ENCODE data around the gene EVI5L.
"Not testable (repeated sequence)": the region's sequence is repeated elsewhere in the genome, so short reads cannot be mapped to it uniquely, and the experiment has no call there.

EVI5L gene

DNA sequence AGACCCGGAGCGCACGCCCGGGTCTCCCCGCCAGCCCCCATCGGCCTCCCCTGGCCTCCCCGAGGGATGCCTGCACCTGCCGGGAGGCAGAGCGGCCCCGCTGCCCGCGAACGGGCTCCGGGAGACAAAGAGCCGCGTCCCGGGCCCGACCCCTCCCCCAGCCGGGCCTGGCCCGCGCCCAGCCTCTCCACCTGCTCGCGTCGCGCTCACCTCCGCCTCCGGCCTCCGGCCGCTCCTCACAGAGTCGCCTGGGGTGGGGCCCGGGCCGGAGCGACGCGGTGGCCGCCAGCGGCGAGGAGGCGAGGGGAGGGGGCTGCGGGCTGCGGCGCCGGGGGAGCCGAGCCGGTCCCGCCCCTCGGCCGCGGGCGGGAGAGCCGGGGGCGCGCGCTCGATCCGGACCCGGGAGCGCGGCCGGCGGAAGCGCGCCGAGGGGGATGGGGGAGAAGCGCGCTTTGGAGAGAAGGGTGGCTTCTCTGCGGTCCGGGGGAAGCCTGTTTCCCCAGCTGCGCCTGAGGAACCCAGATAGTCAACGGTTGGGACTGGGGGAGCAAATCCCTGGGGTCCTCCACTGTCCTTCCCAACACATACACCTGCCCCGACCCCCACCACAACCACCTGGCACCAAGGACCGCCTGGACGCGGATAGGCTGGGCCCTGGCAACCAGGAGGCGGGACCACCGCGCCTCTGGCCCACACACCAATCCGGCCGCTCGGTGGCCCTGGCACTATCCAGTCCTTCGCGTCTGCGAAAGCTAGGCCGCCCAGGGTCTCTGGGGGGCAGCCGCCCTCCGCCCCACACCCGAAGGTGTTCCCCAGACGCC lies 44.3 kb downstream of the EVI5L start, which contains the start of gene PRR36:
Gene PRR36 (minus strand): TSS at position 315 of the 821 bp plus-strand sequence. CDS start 701 bp downstream, outside the sequence.
- no peak for DNase-seq

DNA sequence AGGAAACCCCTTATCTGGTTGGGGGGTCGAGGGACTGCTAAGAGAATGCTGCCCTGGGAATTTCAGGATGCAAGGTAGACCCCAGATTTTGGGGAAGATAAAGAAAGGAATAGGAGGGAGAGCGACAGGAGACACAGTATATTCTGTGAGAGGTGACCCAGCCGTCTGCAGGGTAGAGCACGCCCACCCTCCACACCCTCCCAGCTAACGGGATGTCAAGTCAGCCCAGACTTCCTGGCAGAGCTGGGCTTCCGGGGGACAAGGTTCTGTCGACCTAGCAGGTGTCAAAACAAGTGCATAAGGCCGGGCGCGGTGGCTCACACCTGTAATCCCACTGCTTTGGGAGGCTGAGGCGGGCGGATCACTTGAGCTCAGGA lies 44.9 kb downstream of the EVI5L start:
- no peak for DNase-seq

DNA sequence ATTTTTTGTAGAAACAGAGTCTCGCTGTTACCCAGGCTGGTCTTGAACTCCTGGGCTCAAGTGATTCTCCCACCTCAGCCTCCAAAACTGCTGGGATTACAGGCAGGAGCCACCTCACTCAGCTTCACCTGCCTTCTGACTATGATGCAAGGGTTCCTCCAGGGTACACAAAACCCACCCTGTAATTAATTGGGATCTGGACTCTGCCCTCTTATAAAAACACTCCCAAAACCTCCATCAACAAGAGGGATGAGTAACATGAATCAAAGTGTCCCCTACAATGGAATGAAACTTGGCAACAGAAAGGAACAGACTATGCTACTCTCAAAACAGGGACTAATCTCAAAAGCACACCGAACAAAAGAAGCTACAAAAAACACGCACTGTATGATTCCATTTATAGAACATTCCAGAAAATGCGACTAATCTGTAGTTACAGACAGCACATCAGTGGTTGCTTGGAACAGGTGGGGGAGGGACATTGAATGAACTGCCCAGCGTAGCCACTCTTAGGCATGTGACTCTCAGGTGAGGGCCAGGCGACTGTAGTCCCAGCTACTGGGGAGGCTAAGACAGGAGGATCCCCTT lies 47.3 kb downstream of the EVI5L start:
- no peak for DNase-seq

DNA sequence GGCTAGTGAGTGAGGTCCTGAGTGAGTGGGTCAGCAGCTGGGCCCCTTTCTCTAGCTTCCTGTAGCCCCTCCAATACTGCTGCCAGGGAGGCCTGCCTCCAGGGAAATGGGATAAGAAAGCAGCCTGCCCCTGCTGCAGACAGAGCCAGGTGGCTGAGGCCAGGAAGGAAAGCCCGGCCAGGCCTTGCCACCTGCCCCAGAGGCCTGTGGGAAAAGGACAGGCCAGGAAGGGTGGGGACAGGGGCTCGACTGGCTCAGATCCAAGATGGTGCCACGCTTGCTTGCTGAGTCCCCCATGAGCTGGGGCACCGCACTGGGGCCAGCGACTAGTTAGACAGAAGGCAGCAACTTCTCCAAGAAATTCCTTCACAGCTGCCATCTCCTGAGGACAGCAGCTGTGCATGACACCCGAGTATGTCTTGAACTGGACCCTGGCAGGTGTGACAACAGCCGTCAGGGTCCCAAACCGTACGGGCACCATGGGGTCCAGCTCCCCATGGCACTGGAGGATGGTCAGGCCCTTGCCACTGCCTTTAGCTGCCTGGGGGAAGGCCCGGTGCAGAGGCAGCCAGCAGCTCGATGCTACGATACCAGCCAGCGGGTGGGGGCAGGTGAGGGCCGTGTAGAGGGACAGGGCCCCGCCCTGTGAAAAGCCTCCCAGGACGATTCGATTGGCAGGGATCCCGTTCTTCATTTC lies 49.2 kb downstream of the EVI5L start:
- no peak for DNase-seq

DNA sequence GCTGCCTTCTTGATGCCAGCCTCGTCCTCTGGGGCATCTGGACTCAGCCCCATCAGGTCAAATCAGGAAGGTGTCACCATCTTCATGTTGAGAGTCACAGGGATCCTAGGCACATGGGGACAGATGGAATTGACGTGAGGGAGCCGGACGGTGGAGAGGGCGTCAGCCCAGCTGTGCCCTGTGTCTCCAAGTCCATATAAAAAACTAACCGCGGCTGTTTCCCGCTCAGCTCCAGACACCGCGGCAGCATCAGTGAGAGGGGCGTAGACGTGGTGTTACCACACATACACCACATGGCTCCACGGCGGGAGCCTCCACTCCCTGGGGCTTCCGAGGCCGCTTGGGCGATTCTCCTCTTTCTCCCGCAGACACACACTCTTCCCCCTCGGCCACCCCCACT lies 49.8 kb downstream of the EVI5L start:
- no peak for DNase-seq

DNA sequence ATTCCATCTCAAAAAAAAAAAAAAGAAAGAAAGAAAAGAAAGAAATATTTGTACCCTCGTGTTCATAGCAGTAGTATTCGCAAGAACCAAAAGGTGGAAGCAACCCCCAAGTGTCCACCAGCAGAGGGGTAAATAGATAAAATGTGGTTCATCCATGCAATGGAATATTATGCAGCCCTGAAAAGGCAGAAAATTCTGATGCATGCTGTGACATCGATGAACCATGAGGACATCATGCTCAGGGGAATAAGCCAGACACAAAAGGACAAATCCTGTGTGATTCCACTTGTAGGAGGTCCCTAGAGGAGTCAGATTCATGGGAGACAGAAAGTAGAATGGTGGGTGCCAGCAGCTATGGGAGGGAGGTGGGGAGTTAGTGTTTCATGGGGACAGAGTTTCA lies 51.9 kb downstream of the EVI5L start:
- DNase-seq: no peak

DNA sequence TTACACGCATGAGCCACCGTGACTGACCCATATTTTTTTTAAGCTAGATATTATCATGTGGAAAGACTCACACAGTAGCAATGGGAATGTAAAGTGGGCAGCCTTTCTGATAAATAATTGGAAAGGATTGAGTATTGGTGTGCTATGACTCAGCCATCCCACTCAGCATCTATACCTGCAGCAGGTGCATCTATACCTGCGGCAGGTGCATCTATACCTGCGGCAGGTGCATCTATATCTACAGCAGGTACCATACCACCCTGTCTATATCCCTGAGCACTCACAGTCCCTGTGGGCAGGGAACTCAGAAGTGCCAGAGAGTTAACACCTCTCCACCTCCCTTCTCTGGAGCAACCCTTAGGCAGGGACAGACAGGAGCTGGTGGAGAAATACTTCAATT lies 53.1 kb downstream of the EVI5L start:
- no peak for DNase-seq

DNA sequence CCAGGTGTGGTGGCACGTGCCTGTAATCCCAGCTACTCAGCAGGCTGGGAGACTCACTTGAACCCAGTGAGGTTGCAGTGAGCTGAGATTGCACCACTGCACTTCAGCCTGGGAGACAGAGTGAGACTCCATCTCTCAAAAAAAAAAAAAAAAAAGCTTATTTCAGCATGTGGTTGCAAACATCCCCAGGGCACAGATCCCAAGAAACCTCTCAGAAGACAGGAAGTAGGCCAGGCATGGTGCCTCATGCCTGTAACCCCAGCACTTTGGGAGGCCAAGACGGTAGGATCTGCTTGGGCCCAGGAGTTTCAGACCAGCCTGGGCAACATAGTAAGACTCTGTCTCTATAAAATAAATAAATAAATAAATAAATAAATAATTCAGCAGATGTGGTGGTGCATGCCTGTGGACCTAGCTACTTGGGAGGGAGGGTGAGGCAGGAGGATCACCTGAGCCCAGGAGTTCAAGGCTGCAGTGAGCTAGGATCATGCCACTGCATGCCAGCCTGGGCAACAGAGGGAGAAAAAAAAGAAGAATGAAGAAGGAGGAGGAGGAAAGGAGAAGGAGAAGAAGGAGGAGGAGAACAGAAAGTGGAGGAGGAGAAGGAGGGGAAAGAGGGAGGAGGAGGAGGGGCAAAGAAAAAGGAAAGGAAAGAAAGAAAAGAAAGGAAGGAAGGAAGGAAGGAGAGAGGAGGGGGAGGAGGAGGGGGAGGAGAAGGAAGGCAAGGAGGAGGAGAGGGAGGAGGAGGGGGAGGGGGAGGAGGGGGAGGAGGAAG lies 54.0 kb downstream of the EVI5L start:
- no peak for DNase-seq

DNA sequence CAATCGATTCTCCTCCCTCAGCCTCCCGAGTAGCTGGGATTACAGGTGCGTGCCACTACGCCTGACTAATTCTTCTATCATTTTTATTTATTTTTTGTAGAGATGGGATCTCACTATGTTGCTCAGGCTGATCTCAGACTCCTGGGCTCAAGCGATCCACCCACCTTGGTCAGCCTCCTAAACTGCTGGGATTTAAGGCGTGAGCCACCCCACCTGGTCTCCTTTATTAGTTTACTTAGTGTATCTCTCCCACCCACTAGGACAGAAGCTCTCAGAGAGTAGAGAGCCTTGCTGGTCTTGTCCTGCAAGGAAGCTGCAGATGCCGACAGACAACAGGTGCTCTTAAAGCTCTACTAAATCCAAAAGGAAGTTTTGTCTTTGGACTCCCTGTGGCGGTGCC lies 55.8 kb downstream of the EVI5L start:
- no peak for DNase-seq

DNA sequence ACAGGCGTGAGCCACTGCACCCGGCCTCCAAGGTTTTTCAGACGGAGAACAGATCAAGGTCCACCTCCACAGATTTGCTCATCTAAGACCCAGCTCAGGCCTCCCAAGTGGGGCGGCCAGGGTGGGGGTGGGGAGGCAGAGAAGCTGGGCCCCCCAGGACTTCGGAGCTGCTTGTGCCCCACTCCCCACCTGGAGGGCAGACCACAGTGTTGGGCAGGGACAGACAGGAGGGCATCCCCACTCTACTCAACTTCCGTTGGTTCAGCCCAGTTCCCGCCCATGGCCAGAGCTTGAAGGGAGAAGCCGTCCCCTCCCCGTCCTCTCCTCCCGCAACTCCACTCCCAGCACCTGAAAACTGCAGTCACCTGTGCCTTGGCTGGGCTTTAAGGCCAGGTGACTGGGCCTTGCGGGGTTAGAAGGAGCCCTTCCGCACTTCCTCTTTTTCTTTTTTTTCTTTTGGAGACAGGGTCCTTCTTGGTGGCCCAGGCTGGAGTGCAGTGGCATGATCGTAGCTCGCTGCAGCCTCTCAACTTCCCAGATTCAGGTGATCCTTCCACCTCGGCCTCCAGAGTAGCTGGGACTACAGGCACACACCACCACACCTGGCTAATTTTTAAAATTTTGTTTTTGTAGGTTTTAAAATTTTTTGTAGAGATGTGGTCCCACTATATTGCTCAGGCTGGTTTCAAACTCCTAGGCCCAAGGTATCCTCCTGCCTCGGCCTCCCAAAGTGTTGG lies 57.6 kb downstream of the EVI5L start:
- DNase-seq: no peak

DNA sequence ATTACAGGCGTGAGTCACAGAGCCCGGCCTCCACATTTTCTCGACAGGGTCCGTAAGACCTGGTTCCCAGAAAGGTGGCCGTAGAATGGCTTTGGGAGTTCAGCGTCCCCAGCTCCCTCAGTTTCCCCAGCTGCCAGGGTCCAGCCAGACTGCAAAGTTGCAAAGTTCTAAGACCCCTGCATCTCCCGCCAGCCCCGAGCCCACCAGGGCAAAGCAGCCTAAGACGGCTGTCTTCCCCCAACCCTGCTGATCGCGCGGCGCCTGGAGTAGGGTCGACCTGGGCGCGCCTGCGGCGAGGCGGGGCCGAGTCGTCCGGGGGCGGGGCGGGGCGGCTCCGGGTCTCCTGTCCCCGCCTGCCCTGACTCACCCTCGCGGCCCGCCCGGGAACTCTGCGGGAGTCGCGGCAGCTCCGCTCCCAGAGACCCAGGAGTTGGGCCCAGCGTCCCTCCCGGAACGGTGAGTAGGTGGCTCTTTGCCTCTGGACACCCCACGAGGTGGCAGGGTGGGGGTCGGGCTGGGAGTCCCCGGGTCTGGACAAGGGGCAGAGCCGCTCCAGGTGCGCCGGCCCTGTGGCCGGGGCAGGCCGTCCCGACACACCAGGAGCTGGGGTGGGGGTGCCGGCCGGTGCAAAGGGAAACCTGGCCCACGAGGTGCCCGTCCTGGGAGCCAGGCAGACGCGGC lies 58.3 kb downstream of the EVI5L start, which contains the start of gene LRRC8E:
Gene LRRC8E (plus strand): TSS at position 366 of the 681 bp plus-strand sequence. CDS start 7,094 bp downstream, outside the sequence.
- no peak for DNase-seq

DNA sequence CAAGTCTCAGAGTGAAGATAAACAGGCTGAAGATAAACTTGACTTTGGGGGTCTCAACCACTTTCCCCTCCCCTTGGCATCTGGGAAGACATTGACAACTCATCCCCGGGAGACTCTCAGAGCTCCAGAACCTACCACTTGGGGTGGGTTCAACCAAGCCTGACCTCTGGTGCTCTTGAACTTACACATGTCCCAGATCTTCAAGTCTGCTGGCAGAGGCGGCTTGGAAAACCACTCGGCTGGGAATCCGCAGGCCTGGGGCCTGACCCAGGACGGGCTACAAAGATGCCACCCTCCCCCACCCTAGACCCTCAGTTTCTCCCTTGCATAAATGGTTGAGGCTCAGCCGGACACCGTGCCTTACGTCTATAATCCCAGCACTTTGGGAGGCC lies 58.8 kb downstream of the EVI5L start:
- DNase-seq: no peak

DNA sequence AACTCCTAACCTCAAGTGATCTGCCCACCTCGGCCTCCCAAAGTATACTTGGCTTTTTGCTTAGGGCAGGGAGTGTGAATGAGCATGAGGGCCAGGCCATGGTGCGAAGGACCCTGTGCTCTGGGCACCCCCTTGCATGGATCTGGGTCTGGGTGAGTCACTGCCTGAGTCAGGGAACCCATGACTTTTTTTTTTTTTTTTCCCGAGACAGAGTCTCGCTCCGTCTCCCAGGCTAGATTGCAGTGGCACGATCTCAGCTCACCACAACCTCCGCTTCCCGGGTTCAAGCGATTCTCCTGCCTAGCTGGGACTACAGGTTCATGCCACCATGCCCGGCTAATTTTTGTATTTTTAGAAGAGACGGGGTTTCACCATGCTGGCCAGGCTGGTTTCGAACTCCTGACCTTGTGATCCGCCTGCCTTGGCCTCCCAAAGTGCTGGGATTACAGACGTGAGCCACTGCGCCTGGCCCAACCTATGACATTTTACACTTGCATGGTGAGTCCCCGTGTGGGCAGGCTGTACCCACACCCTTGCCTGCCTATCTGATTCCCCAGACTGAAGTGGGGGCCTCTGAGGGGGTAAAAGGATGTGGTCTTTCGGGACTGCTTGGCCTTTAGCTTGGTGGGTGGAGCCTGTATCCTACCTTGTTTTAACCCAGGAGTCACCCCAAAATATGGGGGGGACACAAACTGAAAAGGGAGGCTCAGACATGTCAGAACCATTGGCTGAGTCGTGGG lies 63.5 kb downstream of the EVI5L start:
- DNase-seq: not testable (repeated sequence)

DNA sequence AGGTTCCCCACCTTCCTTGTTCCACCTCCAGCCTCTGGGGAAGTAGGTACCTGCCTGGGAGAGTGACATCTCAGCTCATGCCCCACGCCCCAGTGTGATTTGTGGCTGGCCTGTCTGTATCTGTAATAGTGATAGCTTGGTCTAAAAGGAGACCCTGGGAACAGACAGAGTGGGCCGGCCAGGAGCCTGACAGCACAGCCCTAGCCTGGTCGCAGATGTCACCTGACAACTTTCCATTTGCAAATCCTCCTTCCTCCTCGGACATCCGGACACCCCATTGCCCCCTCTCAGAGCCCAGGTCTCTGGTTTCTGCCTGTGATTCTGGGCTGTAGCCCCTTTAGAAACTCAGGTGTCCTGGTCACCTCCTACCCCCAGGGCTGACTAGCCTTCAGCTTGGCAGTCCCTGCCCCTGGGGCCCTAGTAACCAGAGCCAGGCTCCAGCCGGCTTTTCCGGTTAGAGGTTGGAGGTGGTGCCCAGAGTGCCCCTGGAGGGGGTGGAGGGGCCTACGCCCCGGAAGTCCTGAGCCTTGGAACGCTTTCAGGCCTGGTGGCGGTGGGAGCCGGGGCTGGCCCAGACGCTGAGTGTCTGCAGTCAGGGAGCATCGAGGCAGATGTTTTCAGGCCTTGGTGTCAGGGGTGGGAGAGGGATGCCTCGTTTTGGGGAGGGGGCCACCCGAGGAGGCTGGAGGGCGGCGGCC lies 64.7 kb downstream of the EVI5L start:
- DNase-seq: no peak

DNA sequence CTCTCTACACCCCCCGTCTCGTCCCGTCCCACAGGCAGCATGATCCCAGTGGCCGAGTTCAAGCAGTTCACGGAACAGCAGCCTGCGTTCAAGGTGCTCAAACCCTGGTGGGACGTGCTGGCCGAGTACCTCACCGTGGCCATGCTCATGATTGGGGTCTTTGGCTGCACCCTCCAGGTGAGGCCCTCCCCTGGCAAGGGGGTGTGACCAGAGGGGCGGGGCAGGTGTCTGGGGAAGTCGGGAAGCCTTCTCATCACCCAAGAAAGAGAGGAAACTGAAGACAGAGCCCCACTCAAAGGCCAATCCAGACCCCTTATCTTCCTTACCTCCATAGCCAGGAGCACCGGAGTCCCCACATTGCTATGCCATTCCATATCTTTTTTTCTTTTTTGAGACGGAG lies 65.5 kb downstream of the EVI5L start:
- DNase-seq: no peak

DNA sequence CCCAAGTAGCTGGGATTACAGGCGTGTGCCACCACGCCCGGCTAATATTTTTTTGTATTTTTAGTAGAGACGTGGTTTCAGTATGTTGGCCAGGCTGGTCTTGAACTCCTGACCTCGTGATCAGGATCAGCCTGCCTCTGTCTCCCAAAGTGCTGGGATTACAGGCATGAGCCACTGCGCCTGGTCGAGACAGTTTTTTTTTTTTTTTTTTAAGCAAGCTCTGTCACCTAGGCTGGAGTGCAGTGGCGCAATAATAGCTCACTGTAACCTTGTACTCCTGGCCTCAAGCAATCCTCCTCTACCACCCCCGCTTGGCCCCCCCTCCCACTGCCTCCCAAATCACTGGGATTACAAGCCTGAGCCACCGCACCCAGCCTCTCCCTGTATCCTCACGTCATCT lies 67.3 kb downstream of the EVI5L start:
- no peak for DNase-seq

DNA sequence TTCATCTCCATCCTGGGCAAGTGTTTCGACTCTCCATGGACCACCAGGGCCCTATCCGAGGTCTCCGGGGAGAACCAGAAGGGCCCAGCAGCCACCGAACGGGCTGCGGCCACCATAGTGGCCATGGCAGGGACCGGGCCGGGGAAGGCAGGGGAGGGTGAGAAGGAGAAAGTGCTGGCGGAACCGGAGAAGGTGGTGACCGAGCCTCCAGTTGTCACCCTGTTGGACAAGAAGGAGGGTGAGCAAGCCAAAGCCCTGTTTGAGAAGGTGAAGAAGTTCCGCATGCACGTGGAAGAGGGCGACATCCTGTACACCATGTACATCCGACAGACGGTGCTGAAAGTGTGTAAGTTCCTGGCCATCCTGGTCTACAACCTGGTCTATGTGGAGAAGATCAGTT lies 68.9 kb downstream of the EVI5L start:
- DNase-seq: no peak

DNA sequence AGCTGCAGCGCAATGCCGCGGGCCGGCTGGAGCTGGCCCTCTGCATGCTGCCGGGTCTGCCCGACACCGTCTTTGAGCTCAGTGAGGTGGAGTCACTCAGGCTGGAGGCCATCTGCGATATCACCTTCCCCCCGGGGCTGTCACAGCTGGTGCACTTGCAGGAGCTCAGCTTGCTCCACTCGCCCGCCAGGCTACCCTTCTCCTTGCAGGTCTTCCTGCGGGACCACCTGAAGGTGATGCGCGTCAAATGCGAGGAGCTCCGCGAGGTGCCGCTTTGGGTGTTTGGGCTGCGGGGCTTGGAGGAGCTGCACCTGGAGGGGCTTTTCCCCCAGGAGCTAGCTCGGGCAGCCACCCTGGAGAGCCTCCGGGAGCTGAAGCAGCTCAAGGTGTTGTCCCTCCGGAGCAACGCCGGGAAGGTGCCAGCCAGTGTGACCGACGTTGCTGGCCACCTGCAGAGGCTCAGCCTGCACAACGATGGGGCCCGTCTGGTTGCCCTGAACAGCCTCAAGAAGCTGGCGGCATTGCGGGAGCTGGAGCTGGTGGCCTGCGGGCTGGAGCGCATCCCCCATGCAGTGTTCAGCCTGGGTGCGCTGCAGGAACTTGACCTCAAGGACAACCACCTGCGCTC lies 69.8 kb downstream of the EVI5L start:
- no peak for DNase-seq

DNA sequence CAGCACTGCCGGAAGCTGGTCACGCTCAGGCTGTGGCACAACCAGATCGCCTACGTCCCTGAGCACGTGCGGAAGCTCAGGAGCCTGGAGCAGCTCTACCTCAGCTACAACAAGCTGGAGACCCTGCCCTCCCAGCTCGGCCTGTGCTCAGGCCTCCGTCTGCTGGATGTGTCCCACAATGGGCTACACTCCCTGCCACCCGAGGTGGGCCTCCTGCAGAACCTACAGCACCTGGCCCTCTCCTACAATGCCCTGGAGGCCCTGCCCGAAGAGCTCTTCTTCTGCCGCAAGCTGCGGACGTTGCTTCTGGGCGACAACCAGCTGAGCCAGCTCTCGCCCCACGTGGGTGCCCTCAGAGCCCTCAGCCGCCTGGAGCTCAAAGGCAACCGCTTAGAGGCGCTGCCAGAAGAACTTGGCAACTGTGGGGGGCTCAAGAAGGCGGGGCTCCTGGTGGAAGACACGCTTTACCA lies 70.4 kb downstream of the EVI5L start:
- DNase-seq: no peak

DNA sequence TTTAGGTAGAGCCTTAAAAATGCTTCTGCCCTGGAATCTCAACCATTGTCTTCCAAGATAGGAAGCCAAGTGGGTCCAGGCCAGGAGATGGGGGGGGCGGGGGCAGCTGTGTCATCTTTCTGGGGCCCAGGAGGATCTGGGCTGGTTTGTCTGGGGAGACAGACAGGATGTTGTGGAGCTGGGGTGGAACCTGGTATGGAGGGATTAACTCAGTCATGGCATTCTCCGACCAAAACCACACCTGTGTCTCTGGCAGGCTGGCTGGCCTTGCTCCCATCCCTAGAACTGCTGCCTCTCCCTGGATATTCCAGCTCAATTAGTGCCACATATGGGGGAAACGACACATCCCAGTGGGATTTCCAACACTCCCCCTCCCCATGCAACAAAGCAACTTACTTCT lies 70.9 kb downstream of the EVI5L start:
- no peak for DNase-seq

Measured in CD4-positive, alpha-beta T cell treated with Interferon alpha-2 for 1 hour (primary cell).